ENCODE results near the gene NDUFS3. TPM values are rescaled to one million over a fixed set of nuclear protein-coding genes. Genes with fewer than 3 reads are reported as not detected.

Gene NDUFS3
- total and polyA plus RNA-seq, 10 of the 15 experiments (the other 5 are each of a cell fraction or from before 2014, with no cell fraction given): 22.3 to 217 (median 125) TPM

DNA sequence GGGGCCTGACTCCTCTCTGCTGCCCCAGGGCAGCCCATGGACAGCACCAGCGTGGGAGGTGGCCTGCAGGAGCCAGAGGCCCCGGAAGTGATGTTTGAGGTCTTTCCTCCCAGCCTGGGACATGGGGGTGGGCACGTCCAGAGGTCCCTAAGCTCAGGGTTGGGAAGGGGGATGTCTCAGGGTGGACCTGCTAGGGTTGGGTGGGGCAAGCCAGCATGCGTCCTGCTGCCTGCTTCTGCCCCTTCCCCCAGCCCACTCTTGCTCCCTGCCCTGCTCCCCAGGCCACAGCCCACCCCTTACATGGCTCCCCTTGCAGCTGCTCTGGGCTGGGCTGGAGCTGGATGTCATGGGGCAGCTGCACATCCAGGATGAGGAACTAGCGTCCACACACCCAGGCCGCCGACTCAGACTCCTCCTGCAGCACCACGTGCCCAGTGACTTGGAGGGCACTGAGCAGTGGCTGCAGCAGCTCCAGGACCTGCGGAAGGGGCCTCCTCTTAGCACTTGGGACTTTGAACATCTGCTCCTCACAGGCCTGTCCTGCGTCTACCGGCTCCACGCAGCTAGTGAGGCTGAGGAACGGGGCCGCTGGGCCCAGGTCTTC, 9.0 kb downstream of the NDUFS3 start (continued):
- TF ChIP-seq NFYB (IDR thresholded peaks at IDR 0.05; ENCODE audit: insufficient read depth, low read depth, low read length) (no peak), ZNF24 (IDR thresholded peaks at IDR 0.05) (no peak)

DNA sequence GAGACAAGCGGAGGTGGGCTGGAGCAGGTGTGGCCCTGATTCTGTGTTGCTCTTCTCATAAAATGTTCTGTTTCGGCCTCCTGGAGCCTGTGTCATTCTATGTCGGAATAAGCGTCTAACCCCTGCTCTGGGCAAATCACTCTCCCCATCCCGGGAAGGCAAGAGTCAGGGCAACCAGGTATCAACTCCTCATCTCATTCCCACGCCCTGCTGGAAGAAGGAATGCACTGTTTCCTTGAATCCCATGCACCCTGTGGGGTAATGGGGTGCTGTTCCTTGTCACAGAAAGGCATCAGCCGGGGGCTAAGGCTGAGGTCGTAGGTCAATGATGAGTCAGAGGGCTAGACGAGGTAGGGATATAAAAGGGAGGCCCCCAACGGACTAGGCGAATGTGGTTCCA, 10.2 kb downstream of the NDUFS3 start:
- Histone ChIP-seq H2AFZ (ENCODE audit: control insufficient read depth, low read depth, low read length) (no peak overlapping the region), H3K27ac (ENCODE audit: control insufficient read depth, insufficient read depth) (no peak overlapping the region), H4K20me1 (ENCODE audit: control insufficient read depth, insufficient read depth) (no peaks in the 10 kb centered on the region), H3K9me3 (replicated peaks; ENCODE audit: control insufficient read depth, insufficient read depth, low read length) (no peaks in the 10 kb centered on the region), H3K4me3 (no peak overlapping the region), H3K4me2 (ENCODE audit: control insufficient read depth, insufficient read depth) (no peak overlapping the region), H3K36me3 (ENCODE audit: control insufficient read depth in 2 of 2, insufficient read depth in 2 of 2, low read length in 1 of 2) (peaks cover 2 to 5% of the 10 kb centered on the region in 2 experiments; a peak in 3 of 4 replicates), H3K27me3 (replicated peaks in 1 of 2; ENCODE audit: control insufficient read depth in 2 of 2, insufficient read depth in 2 of 2, low read length in 1 of 2) (peaks cover 3 to 18% of the 10 kb centered on the region in 2 experiments), H3K4me1 (ENCODE audit: control insufficient read depth, insufficient read depth, low read length) (peaks cover 7% of the 10 kb centered on the region), H3K79me2 (ENCODE audit: control insufficient read depth, insufficient read depth, low read length) (no peaks in the 10 kb centered on the region), H3K9ac (ENCODE audit: control insufficient read depth, insufficient read depth, low read length) (no peak overlapping the region)
- DNase-seq (ENCODE audit: low read depth, low spot score): no peak
- ChIA-PET RAD21 (ENCODE audit: unreplicated experiment) (no interaction called here), SMC1A (ENCODE audit: uncharacterized antibody, unreplicated experiment) (no interaction called here), POLR2A (no interaction called here), CTCF (no interaction called here)
- BruUV-seq (replicated peaks): no TSS peak
- ATAC-seq: no peak
- intact Hi-C loops (cut with micrococcal nuclease; ENCODE audit: unreplicated experiment) (no loop called here), in situ Hi-C loops (cut with MboI) (no loop called here)
- no peak for FAIRE-seq
- WGBS (ENCODE audit: insufficient coverage, insufficient replicate concordance, low lambda C conversion rate, missing lambda C conversion rate): 85% methylated on average over 11 of the region's 11 CpGs
- TF ChIP-seq POU2F2 (IDR thresholded peaks at IDR 0.05; ENCODE audit: borderline replicate concordance, low read depth, low read length) (no peak), KAT2A (conservative IDR thresholded peaks at IDR 0.05; ENCODE audit: control insufficient read depth, low read depth, low read length) (no peak), SMAD1 (IDR thresholded peaks at IDR 0.05; ENCODE audit: low read depth, partially characterized antibody) (no peak), CBX5 (IDR thresholded peaks at IDR 0.05; ENCODE audit: low read depth) (no peak), CEBPB (IDR thresholded peaks at IDR 0.05; ENCODE audit: borderline replicate concordance in 1 of 2, low read depth in 2 of 2, low read length in 2 of 2) (no peak), IKZF1 (conservative IDR thresholded peaks at IDR 0.05) (no peak), RB1 (IDR thresholded peaks at IDR 0.05; ENCODE audit: borderline replicate concordance) (no peak), ZSCAN29 (IDR thresholded peaks at IDR 0.05) (no peak), JUNB (IDR thresholded peaks at IDR 0.05) (no peak), MTA3 (IDR thresholded peaks at IDR 0.05; ENCODE audit: borderline replicate concordance, low read length) (no peak)
- TF ChIP-seq, protein P1, sequence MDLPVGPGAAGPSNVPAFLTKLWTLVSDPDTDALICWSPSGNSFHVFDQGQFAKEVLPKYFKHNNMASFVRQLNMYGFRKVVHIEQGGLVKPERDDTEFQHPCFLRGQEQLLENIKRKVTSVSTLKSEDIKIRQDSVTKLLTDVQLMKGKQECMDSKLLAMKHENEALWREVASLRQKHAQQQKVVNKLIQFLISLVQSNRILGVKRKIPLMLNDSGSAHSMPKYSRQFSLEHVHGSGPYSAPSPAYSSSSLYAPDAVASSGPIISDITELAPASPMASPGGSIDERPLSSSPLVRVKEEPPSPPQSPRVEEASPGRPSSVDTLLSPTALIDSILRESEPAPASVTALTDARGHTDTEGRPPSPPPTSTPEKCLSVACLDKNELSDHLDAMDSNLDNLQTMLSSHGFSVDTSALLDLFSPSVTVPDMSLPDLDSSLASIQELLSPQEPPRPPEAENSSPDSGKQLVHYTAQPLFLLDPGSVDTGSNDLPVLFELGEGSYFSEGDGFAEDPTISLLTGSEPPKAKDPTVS (IDR thresholded peaks at IDR 0.05; ENCODE audit: low read depth, low read length): no peak
